GM10248 (cell line): ENCODE measurements around the gene NEUROD2.

Source experiments
- CTCF ChIA-PET: fragments of 300-600 bp; sonication (Branson Sonifier 250); formaldehyde crosslinking; extraction: SDS; loops from one replicate; lab custom pipeline; 2021; ENCODE audit warnings: antibody characterized with exemption; lab: Yijun Ruan, JAX
- POLR2A ChIA-PET: fragments of 350-650 bp; sonication (Branson Sonifier 250); formaldehyde crosslinking; extraction: SDS; loops from one replicate; lab custom pipeline; 2020; ENCODE audit warnings: antibody characterized with exemption; lab: Yijun Ruan, JAX
- DNase-seq: peaks from one replicate; pipeline ENCODE4 v3.0.0; 2012; ENCODE audit errors: extremely low spot score
- CTCF ChIP-seq: IDR thresholded peaks from 2 replicates; pipeline ENCODE4 v1.5.1; 2012; ENCODE audit warnings: mild to moderate bottlenecking, low read depth; ENCODE audit errors: extremely low read depth, missing control alignments, control extremely low read depth

Gene NEUROD2

DNA sequence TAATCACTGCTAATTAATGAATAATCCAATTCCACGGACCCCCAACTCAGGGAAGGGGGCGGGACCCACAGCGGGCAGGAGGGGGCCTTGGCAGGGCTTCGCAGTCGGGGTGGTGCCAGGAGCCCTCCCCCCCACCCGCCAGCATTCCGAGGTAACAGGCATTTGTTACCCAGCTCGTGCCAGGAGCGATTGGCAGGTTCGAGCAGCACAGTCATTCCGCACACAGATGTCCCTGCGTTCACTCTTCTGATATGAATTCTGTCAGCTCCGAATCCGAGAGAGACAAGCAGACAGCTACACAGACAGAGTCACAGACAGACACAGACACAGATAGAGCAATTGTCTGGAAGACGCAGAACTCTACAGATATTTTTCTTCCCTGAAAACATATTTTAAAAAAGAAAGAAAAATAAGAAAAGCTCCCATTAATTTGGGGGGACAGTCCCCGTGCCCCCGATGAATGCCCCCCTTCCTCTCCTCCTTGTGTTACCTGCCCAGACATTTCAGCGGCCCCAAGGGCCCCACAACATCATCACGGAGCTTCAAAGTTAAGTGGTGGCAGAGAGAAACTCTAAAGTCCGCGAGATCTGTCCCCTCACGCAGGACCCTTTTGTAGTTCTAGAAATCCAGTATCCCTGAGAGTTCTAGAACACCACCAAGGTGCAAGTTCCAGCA is 10.2 kb downstream of the NEUROD2 start:
- DNase-seq: no peak
- POLR2A ChIA-PET: no interaction called here
- no peak for TF ChIP-seq CTCF
- CTCF ChIA-PET: interaction anchor here (5.9 kb wide), 1 partner anchor 25 kb away, joined by 50 read pairs; no protein-coding TSS in a partner anchor

DNA sequence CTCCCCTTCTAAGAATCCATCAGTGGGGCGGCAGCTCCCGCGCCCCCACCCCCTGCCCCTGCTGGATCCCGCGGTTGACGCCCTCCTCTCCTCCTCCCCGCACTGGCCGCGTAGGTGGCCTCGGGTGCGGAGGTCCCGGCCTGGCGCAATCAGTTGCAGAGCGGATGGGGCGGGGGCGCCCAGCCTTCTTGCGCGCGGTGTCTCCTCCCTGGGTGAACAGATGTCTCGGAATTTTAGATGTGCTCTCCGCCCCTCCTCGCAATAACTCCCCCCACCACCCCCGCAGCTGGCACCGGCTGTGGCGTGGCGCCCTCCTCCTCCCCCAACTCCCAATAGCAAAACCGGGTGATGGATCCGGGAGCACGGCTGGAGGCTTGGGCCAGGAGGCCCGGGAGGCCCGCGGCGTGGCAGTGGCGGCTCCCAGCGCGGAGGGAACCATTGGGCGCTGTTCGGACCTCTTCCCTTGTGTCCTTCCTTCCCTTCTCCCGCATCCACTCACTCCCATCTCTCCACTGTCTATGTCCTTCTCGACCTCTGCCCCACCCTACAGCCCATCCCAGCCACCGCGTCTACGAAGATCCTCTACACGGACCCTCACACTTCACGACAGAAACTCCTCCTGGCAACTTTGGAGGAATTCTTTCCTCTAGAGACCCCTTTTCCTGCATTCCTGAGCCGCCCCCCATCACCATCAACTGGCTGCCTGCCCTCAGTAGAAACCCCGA is 11.0 kb downstream of the NEUROD2 start:
- ChIA-PET CTCF (interaction anchor here (1.2 to 5.9 kb wide), 2 partner anchors 26 to 37 kb away, joined by 3 to 50 read pairs; no protein-coding TSS in a partner anchor), POLR2A (no interaction called here)
- no peak for TF ChIP-seq CTCF

GRCh38 chr17:39595928-39596510 is 11.7 kb downstream of the NEUROD2 start:
- no peak for TF ChIP-seq CTCF
- ChIA-PET CTCF (interaction anchor here (1.1 to 1.3 kb wide), 3 partner anchors 26 to 389 kb away, joined by 3 to 5 read pairs (median 3); no protein-coding TSS in a partner anchor), POLR2A (no interaction called here)
- no peak for DNase-seq

More for the DNA sequence above, 11.0 kb downstream of the NEUROD2 start:
- DNase-seq: no peak

- ChIA-PET POLR2A (no interaction called here), CTCF (interaction anchor here (1.1 to 1.3 kb wide), 3 partner anchors 27 to 389 kb away, joined by 3 to 5 read pairs (median 3); no protein-coding TSS in a partner anchor)
- no peak for DNase-seq
- TF ChIP-seq CTCF: no peak
These were observed 12.4 kb downstream of the NEUROD2 start for GRCh38 chr17:39595294-39595693.

DNA sequence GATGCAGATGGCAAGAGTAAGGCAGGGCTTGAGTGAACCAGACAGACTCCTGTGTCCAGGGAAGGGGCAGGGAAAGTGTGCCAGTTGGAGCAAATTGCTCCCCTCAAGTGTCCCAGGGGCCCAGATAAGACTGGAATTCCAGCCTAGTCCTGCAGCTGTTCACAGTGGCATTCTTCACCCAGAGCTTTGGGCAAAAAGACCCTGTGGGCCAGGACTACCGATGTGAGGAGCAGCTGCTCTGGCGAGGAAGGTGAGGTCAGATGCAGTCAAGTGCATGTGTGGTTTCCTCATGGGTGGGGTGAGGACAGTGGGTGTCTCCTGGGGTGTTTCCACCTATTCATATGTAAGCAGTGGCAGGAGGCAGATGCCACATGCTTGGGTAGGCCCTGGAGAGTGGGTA is 14.3 kb downstream of the NEUROD2 start:
- TF ChIP-seq CTCF: no peak
- DNase-seq: no peak
- CTCF ChIA-PET: no interaction called here
- POLR2A ChIA-PET: no interaction called here
